ENCODE results near the gene ATP13A4.

- TF ChIP-seq POLR2AphosphoS5 (IDR thresholded peaks at IDR 0.05; ENCODE audit: low read depth, low read length) (no peak), POLR2A (IDR thresholded peaks at IDR 0.05; ENCODE audit: low read depth, low read length) (no peak), TAF1 (IDR thresholded peaks at IDR 0.05; ENCODE audit: borderline replicate concordance, low read depth, low read length) (no peak)
These were observed 147.0 kb downstream of the ATP13A4 start for GRCh38 chr3:193407688-193408087.
